ENCODE measurements around the gene CYRIA. TPM values are rescaled to one million over a fixed set of nuclear protein-coding genes. Genes with fewer than 3 reads are reported as not detected.

The CYRIA gene
- total and polyA plus RNA-seq, 10 of the 15 experiments (the other 5 are each of a cell fraction or from before 2014, with no cell fraction given) = 3.0 to 13.1 (median 8.5) TPM

DNA sequence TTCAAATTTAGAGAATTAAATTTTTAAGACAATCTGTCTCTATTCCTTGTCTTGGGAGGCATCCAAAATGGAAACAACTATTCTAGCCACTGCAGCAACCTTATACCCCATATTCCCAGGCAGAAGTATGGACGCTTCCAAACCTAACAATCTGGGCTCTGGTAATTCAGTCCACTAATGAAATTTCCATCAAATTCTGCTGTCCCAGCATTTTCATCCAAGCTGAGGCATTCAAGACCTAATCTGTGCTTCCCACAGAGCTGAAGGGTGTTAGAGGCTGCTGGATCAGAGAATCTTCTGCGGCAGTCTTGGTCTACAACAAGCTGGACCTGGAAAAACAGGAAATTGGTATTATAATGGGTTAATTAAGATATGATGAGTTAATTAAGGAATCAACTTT is 42.5 kb upstream of the CYRIA start:
- Histone ChIP-seq H3K9me3 (replicated peaks; ENCODE audit: control insufficient read depth, insufficient read depth, low read length) (no peaks in the 10 kb centered on the region), H3K9ac (ENCODE audit: control insufficient read depth, insufficient read depth, low read length) (no peak overlapping the region), H3K36me3 (ENCODE audit: control insufficient read depth in 2 of 2, insufficient read depth in 2 of 2, low read length in 1 of 2) (no peaks in the 10 kb centered on the region), H3K79me2 (ENCODE audit: control insufficient read depth, insufficient read depth, low read length) (no peaks in the 10 kb centered on the region), H3K27ac (ENCODE audit: control insufficient read depth, insufficient read depth) (no peak overlapping the region), H3K4me3 (no peak overlapping the region), H4K20me1 (ENCODE audit: control insufficient read depth, insufficient read depth) (no peaks in the 10 kb centered on the region), H3K27me3 (replicated peaks in 1 of 2; ENCODE audit: control insufficient read depth in 2 of 2, insufficient read depth in 2 of 2, low read length in 1 of 2) (no peaks in the 10 kb centered on the region; a peak in 1 of 4 replicates), H2AFZ (ENCODE audit: control insufficient read depth, low read depth, low read length) (no peak overlapping the region), H3K4me2 (ENCODE audit: control insufficient read depth, insufficient read depth) (no peak overlapping the region), H3K4me1 (ENCODE audit: control insufficient read depth, insufficient read depth, low read length) (peaks cover 2% of the 10 kb centered on the region; the same call in 1 of the 2 replicates)
- POLR2A ChIA-PET = no interaction called here
- intact Hi-C loops (cut with micrococcal nuclease; ENCODE audit: unreplicated experiment) (no loop called here), in situ Hi-C loops (cut with MboI) (no loop called here)
- no TSS peak for BruUV-seq (replicated peaks)
- ATAC-seq (no peak), FAIRE-seq (no peak), DNase-seq (ENCODE audit: low read depth, low spot score) (no peak)
- CTCF ChIA-PET = no interaction called here
- SMC1A ChIA-PET (ENCODE audit: uncharacterized antibody, unreplicated experiment) = no interaction called here
- WGBS (ENCODE audit: insufficient coverage, insufficient replicate concordance, low lambda C conversion rate, missing lambda C conversion rate) = 47% methylated on average over 2 of the region's 2 CpGs
- RAD21 ChIA-PET (ENCODE audit: unreplicated experiment) = no interaction called here
- TF ChIP-seq, protein P1, sequence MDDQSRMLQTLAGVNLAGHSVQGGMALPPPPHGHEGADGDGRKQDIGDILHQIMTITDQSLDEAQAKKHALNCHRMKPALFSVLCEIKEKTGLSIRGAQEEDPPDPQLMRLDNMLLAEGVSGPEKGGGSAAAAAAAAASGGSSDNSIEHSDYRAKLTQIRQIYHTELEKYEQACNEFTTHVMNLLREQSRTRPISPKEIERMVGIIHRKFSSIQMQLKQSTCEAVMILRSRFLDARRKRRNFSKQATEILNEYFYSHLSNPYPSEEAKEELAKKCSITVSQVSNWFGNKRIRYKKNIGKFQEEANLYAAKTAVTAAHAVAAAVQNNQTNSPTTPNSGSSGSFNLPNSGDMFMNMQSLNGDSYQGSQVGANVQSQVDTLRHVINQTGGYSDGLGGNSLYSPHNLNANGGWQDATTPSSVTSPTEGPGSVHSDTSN (IDR thresholded peaks at IDR 0.05; ENCODE audit: insufficient replicate concordance, low read depth, low read length) = no peak
- TF ChIP-seq FOS (IDR thresholded peaks at IDR 0.05; ENCODE audit: borderline replicate concordance, extremely low read depth, insufficient read length) = no peak
- TF ChIP-seq, protein P2, sequence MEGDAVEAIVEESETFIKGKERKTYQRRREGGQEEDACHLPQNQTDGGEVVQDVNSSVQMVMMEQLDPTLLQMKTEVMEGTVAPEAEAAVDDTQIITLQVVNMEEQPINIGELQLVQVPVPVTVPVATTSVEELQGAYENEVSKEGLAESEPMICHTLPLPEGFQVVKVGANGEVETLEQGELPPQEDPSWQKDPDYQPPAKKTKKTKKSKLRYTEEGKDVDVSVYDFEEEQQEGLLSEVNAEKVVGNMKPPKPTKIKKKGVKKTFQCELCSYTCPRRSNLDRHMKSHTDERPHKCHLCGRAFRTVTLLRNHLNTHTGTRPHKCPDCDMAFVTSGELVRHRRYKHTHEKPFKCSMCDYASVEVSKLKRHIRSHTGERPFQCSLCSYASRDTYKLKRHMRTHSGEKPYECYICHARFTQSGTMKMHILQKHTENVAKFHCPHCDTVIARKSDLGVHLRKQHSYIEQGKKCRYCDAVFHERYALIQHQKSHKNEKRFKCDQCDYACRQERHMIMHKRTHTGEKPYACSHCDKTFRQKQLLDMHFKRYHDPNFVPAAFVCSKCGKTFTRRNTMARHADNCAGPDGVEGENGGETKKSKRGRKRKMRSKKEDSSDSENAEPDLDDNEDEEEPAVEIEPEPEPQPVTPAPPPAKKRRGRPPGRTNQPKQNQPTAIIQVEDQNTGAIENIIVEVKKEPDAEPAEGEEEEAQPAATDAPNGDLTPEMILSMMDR (IDR thresholded peaks at IDR 0.05 in 2 of 3, conservative IDR thresholded peaks at IDR 0.05 in 1 of 3; ENCODE audit: control insufficient read depth in 2 of 3, extremely low read depth in 1 of 3, insufficient read depth in 1 of 3, low read depth in 3 of 3, low read length in 3 of 3) = no peak
- no peak for TF ChIP-seq TCF7 (IDR thresholded peaks at IDR 0.05; ENCODE audit: borderline replicate concordance)
- no peak for TF ChIP-seq SPI1 (IDR thresholded peaks at IDR 0.05; ENCODE audit: borderline replicate concordance, insufficient read depth, low read depth, low read length)
- TF ChIP-seq POU2F2 (IDR thresholded peaks at IDR 0.05; ENCODE audit: borderline replicate concordance, low read depth, low read length) = no peak
- TF ChIP-seq, protein P3, sequence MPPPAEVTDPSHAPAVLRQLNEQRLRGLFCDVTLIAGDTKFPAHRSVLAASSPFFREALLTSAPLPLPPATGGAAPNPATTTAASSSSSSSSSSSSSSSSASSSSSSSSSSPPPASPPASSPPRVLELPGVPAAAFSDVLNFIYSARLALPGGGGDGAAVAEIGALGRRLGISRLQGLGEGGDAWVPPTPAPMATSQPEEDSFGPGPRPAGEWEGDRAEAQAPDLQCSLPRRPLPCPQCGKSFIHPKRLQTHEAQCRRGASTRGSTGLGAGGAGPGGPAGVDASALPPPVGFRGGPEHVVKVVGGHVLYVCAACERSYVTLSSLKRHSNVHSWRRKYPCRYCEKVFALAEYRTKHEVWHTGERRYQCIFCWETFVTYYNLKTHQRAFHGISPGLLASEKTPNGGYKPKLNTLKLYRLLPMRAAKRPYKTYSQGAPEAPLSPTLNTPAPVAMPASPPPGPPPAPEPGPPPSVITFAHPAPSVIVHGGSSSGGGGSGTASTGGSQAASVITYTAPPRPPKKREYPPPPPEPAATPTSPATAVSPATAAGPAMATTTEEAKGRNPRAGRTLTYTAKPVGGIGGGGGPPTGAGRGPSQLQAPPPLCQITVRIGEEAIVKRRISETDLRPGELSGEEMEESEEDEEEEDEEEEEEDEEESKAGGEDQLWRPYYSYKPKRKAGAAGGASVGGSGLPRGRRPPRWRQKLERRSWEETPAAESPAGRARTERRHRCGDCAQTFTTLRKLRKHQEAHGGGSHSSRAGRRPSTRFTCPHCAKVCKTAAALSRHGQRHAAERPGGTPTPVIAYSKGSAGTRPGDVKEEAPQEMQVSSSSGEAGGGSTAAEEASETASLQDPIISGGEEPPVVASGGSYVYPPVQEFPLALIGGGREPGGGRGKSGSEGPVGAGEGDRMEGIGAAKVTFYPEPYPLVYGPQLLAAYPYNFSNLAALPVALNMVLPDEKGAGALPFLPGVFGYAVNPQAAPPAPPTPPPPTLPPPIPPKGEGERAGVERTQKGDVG (CRISPR knock-in tag; IDR thresholded peaks at IDR 0.05) = no peak
- TF ChIP-seq, protein P4, sequence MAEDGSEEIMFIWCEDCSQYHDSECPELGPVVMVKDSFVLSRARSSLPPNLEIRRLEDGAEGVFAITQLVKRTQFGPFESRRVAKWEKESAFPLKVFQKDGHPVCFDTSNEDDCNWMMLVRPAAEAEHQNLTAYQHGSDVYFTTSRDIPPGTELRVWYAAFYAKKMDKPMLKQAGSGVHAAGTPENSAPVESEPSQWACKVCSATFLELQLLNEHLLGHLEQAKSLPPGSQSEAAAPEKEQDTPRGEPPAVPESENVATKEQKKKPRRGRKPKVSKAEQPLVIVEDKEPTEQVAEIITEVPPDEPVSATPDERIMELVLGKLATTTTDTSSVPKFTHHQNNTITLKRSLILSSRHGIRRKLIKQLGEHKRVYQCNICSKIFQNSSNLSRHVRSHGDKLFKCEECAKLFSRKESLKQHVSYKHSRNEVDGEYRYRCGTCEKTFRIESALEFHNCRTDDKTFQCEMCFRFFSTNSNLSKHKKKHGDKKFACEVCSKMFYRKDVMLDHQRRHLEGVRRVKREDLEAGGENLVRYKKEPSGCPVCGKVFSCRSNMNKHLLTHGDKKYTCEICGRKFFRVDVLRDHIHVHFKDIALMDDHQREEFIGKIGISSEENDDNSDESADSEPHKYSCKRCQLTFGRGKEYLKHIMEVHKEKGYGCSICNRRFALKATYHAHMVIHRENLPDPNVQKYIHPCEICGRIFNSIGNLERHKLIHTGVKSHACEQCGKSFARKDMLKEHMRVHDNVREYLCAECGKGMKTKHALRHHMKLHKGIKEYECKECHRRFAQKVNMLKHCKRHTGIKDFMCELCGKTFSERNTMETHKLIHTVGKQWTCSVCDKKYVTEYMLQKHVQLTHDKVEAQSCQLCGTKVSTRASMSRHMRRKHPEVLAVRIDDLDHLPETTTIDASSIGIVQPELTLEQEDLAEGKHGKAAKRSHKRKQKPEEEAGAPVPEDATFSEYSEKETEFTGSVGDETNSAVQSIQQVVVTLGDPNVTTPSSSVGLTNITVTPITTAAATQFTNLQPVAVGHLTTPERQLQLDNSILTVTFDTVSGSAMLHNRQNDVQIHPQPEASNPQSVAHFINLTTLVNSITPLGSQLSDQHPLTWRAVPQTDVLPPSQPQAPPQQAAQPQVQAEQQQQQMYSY (CRISPR knock-in tag; IDR thresholded peaks at IDR 0.05) = no peak
- TF ChIP-seq, protein P5, sequence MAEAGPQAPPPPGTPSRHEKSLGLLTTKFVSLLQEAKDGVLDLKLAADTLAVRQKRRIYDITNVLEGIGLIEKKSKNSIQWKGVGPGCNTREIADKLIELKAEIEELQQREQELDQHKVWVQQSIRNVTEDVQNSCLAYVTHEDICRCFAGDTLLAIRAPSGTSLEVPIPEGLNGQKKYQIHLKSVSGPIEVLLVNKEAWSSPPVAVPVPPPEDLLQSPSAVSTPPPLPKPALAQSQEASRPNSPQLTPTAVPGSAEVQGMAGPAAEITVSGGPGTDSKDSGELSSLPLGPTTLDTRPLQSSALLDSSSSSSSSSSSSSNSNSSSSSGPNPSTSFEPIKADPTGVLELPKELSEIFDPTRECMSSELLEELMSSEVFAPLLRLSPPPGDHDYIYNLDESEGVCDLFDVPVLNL (IDR thresholded peaks at IDR 0.05; ENCODE audit: low read depth, low read length) = no peak
- TF ChIP-seq MTA3 (IDR thresholded peaks at IDR 0.05; ENCODE audit: borderline replicate concordance, low read length) = no peak
- TF ChIP-seq ZNF207 (IDR thresholded peaks at IDR 0.05; ENCODE audit: borderline replicate concordance) = no peak
- TF ChIP-seq EGR1 (IDR thresholded peaks at IDR 0.05; ENCODE audit: borderline replicate concordance in 1 of 2, low read depth in 2 of 2, low read length in 2 of 2) = no peak
- no peak for TF ChIP-seq POLR2A (IDR thresholded peaks at IDR 0.05; ENCODE audit: low read depth, low read length)
